IMR-90 (cell line): ENCODE results near the gene LMNB1. TPM values are rescaled to one million over a fixed set of nuclear protein-coding genes. Genes with fewer than 3 reads are reported as not detected.

Experiments
- ATAC-seq: fragments of 200-7000 bp; cut with Tn5 transposase; 2 replicates; pipeline ENCODE4 v1.9.1; 2020; ENCODE audit warnings: low read depth, mild to moderate bottlenecking, moderate library complexity
- BruUV-seq: library from RNA; stranded (reverse); fragments of 400-500 nt; replicated peaks from 2 replicates; lab custom pipeline; 2021; lab: Mats Ljungman, UMichigan
- CTCF ChIA-PET: fragments of 300-600 bp; formaldehyde crosslinking; extraction: SDS; loops from one replicate; lab custom pipeline; 2021; ENCODE audit warnings: antibody characterized with exemption; lab: Yijun Ruan, JAX
- POLR2A ChIA-PET: fragments of 300-600 bp; sonication (Branson Sonifier 250); formaldehyde crosslinking; loops from one replicate; lab custom pipeline; 2022; ENCODE audit warnings: antibody characterized with exemption; ENCODE audit not compliant: unreplicated experiment; lab: Charles Lee
- DNase-seq: peaks from one replicate; pipeline ENCODE4 v3.0.0; 2013
- H2AFZ ChIP-seq: replicated peaks from 2 replicates; pipeline ENCODE3; 2013; ENCODE audit warnings: low read length, mild to moderate bottlenecking; ENCODE audit not compliant: poor library complexity
- H2AK5ac ChIP-seq: 2 replicates; pipeline ENCODE4 v1.6.1; 2013; ENCODE audit warnings: low read depth, low read length, inconsistent platforms
- H2AK9ac ChIP-seq: replicated peaks from 2 replicates; pipeline ENCODE3; 2013; ENCODE audit warnings: mild to moderate bottlenecking, low read depth, low read length, moderate library complexity; ENCODE audit not compliant: poor library complexity
- H2BK120ac ChIP-seq: 2 replicates; pipeline ENCODE4 v1.6.1; 2013; ENCODE audit warnings: low read depth, low read length, inconsistent platforms
- H2BK15ac ChIP-seq: 3 replicates; pipeline ENCODE4 v1.6.1; 2013; ENCODE audit warnings: low read depth, low read length, inconsistent platforms
- H2BK20ac ChIP-seq: 2 replicates; pipeline ENCODE4 v1.6.1; 2013; ENCODE audit warnings: low read depth, mild to moderate bottlenecking, inconsistent platforms, low read length, moderate library complexity
- H2BK5ac ChIP-seq: 2 replicates; pipeline ENCODE4 v1.6.1; 2013; ENCODE audit warnings: mild to moderate bottlenecking, low read depth, low read length, inconsistent platforms; ENCODE audit not compliant: poor library complexity, severe bottlenecking
- H3K14ac ChIP-seq: replicated peaks from 2 replicates; pipeline ENCODE4 v1.6.1; 2013; ENCODE audit warnings: low read depth, low read length, inconsistent platforms
- H3K18ac ChIP-seq: 2 replicates; pipeline ENCODE4 v1.6.1; 2013; ENCODE audit warnings: low read depth, low read length, control low read depth
- H3K23ac ChIP-seq: 2 replicates; pipeline ENCODE4 v1.6.1; 2013; ENCODE audit warnings: low read depth, low read length, inconsistent platforms
- H3K27ac ChIP-seq: 2 replicates; pipeline ENCODE4 v1.5.1; 2013; ENCODE audit warnings: mild to moderate bottlenecking, control low read depth, low read length; ENCODE audit not compliant: insufficient read depth
- H3K27me3 ChIP-seq: 2 replicates; pipeline ENCODE4 v1.6.1; 2013; ENCODE audit warnings: low read length; ENCODE audit not compliant: control insufficient read depth, insufficient read depth
- H3K36me3 ChIP-seq: 2 replicates; pipeline ENCODE4 v1.6.1; 2013; ENCODE audit warnings: low read length, mixed read lengths; ENCODE audit not compliant: control insufficient read depth, insufficient read depth
- H3K4ac ChIP-seq: 2 replicates; pipeline ENCODE4 v1.6.1; 2013; ENCODE audit warnings: low read depth, low read length, inconsistent platforms
- H3K4me1 ChIP-seq: 2 replicates; pipeline ENCODE4 v1.6.1; 2013; ENCODE audit warnings: low read length, mixed read lengths; ENCODE audit not compliant: control insufficient read depth, insufficient read depth
- H3K4me2 ChIP-seq: 2 replicates; pipeline ENCODE4 v1.6.1; 2013; ENCODE audit warnings: low read depth, mild to moderate bottlenecking, control low read depth, low read length, moderate library complexity
- H3K4me3 ChIP-seq: 2 replicates; pipeline ENCODE4 v1.5.1; 2013; ENCODE audit warnings: low read depth, mild to moderate bottlenecking, control low read depth, low read length, moderate library complexity; ENCODE audit not compliant: insufficient read depth
- H3K56ac ChIP-seq: 2 replicates; pipeline ENCODE4 v1.6.1; 2013; ENCODE audit warnings: low read length, inconsistent platforms; ENCODE audit not compliant: insufficient read depth; ENCODE audit errors: extremely low read depth
- H3K79me1 ChIP-seq, 2 experiments: 2 replicates each; pipeline ENCODE4 v1.6.1; 2013; ENCODE audit warnings: low read length in 2 of 2, inconsistent platforms in 1 of 2, low read depth in 1 of 2
- H3K9ac ChIP-seq: 2 replicates; pipeline ENCODE4 v1.6.1; 2013; ENCODE audit warnings: low read depth, low read length, control low read depth
- H3K9me1 ChIP-seq: 2 replicates; pipeline ENCODE4 v1.6.1; 2013; ENCODE audit warnings: low read length, inconsistent platforms; ENCODE audit not compliant: insufficient read depth
- H3K9me3 ChIP-seq: 2 replicates; pipeline ENCODE4 v1.6.1; 2013; ENCODE audit warnings: low read length; ENCODE audit not compliant: control insufficient read depth, insufficient read depth
- H4K20me1 ChIP-seq: 2 replicates; pipeline ENCODE4 v1.6.1; 2013; ENCODE audit warnings: low read length, inconsistent platforms; ENCODE audit not compliant: insufficient read depth
- H4K5ac ChIP-seq: 2 replicates; pipeline ENCODE4 v1.6.1; 2013; ENCODE audit warnings: mild to moderate bottlenecking, low read depth, low read length, control low read depth
- H4K8ac ChIP-seq, 2 experiments: 2 replicates each; pipeline ENCODE4 v1.6.1; 2013; ENCODE audit warnings: low read depth in 2 of 2, low read length in 2 of 2, control low read depth in 1 of 2, inconsistent platforms in 1 of 2
- H4K91ac ChIP-seq: 2 replicates; pipeline ENCODE4 v1.6.1; 2013; ENCODE audit warnings: low read depth, low read length, inconsistent platforms; ENCODE audit not compliant: insufficient read depth
- CEBPB ChIP-seq: IDR thresholded peaks from 2 replicates; pipeline ENCODE4 v1.6.1; 2012; ENCODE audit warnings: low read depth, low read length, improper control_type of control experiment
- NFE2L2 ChIP-seq: fragments of 150-350 bp; IDR thresholded peaks from 2 replicates; pipeline ENCODE4 v1.6.1; 2016; ENCODE audit warnings: low read depth, mild to moderate bottlenecking, low read length
- WGBS, 2 experiments: methylation state at CpG; one replicate each; pipeline versions ENCODE4 v1.1.5 to v1.1.7; 2013; ENCODE audit warnings: missing lambda C conversion rate in 2 of 2; ENCODE audit not compliant: insufficient read length in 1 of 2; ENCODE audit errors: extremely low coverage in 2 of 2; 5-methylcytosine and 5-hydroxymethylcytosine counted together
- dilution Hi-C: fragments of 300-500 bp; cut with HindIII; formaldehyde crosslinking; loops from one replicate; pipeline ENCODE4 v1.14.3; 2018; ENCODE audit warnings: low sequenced_read_pairs; ENCODE audit not compliant: unreplicated experiment
- in situ Hi-C: fragments of 300-500 bp; cut with MboI; formaldehyde crosslinking; loops from 3 replicates; pipeline ENCODE4 v1.14.3; 2019; ENCODE audit warnings: low sequenced_read_pairs, inconsistent platforms, mixed read lengths
- intact Hi-C: fragments of 100-400 bp; cut with micrococcal nuclease; formaldehyde crosslinking; loops from 2 replicates; pipeline ENCODE4 v1.10.0; 2022
- polyA plus RNA-seq, 3 experiments: library from polyadenylated mRNA; depleted of rRNA; stranded (reverse); fragments of >200 nt; gene quantifications; 2 replicates each; pipeline ENCODE4 v1.2.3, GENCODE V29; 2012; ENCODE audit warnings: low replicate concordance in 1 of 3
- total RNA-seq: library from RNA; depleted of rRNA; stranded (reverse); fragments of >200 nt; gene quantifications from 2 replicates; pipeline ENCODE4 v1.2.3, GENCODE V29; 2012

The LMNB1 gene
- total and polyA plus RNA-seq, 2 of the 4 experiments (the other 2 are of a cell fraction), result 36.0 to 53.6 TPM

DNA sequence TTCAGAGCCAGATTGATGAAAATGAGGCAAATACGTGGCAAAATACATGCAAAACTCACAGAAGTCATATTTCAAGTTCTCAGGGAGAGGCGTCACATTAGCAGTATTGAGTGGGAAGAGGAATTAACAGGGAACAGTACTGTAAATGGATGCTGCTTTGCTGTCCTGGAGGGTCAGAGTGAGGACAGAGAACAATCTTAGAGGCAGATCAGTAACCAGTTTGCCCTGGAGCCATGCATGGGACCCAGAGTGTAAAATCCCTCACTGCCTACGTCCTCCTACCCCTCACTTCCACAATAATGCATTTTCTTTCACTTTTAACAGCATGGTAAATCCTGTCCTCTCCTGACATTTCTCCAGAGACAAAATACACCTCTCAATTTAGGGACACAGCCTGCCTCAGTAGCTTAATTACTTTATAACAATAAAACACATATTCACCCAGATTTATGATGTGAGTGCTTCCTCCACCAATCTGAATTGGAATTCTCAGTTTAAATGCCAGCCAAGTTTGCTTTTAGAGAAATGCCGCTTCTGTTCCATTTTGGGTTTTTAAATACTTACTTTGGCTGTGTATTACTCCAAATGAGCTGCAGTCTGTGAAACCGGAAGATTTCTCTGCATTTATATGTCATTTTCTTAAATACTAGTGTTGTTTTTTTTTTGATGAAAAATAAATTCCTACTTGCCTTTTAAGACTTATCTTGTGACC is 70.0 kb downstream of the LMNB1 start:
- no peak overlapping the region for H3K56ac ChIP-seq
- no peak for ATAC-seq
- no peak overlapping the region for H2BK120ac ChIP-seq
- H2AK9ac ChIP-seq, result no peak overlapping the region
- H2BK5ac ChIP-seq, result no peak overlapping the region
- H4K91ac ChIP-seq, result no peak overlapping the region
- H3K9me1 ChIP-seq, result no peaks in the 10 kb centered on the region; the same call in 1 of the 2 replicates
- intact Hi-C loops, result loop anchor here (5.0 kb wide), 2 partner anchors 185 to 380 kb away; partner anchors contain the start of gene MARCHF3
- ChIA-PET CTCF (no interaction called here), POLR2A (no interaction called here)
- no peaks in the 10 kb centered on the region for H3K27me3 ChIP-seq
- dilution Hi-C loops, result no loop called here
- no peak overlapping the region for H2AK5ac ChIP-seq
- no TSS peak for BruUV-seq
- H2AFZ ChIP-seq, result no peak overlapping the region
- H3K14ac ChIP-seq, result no peak overlapping the region
- H2BK15ac ChIP-seq, result no peak overlapping the region
- H3K4ac ChIP-seq, result no peak overlapping the region
- DNase-seq, result no peak
- peaks cover 2% of the 10 kb centered on the region; the same call in 1 of the 2 replicates for H3K4me1 ChIP-seq
- H2BK20ac ChIP-seq, result no peak overlapping the region
- no peak overlapping the region for H4K5ac ChIP-seq
- no peaks in the 10 kb centered on the region for H3K36me3 ChIP-seq
- in situ Hi-C loops, result no loop called here
- no peak overlapping the region for H3K27ac ChIP-seq
- H3K18ac ChIP-seq, result no peak overlapping the region
- no peak overlapping the region for H3K9ac ChIP-seq
- no peak overlapping the region for H3K23ac ChIP-seq
- H3K4me2 ChIP-seq, result no peak overlapping the region
- no peak overlapping the region for H4K8ac ChIP-seq
- no peaks in the 10 kb centered on the region for H3K79me1 ChIP-seq
- 82% methylated on average over 3 of the region's 5 CpGs; no CpG with 5 or more reads in 1 of the 2 experiments for WGBS, 2 experiments
- H3K4me3 ChIP-seq, result no peak overlapping the region
- H4K20me1 ChIP-seq, result no peaks in the 10 kb centered on the region
- no peaks in the 10 kb centered on the region for H3K9me3 ChIP-seq
- TF ChIP-seq NFE2L2 (no peak), CEBPB (no peak)
